Mesothelial cell of epicardium (in vitro differentiated cells): Measurements from ENCODE around the gene DCDC1. TPM values are rescaled to one million over a fixed set of nuclear protein-coding genes. Genes with fewer than 3 reads are reported as not detected.

ENCODE experiments used
- DNase-seq, 2 experiments: peaks; one replicate each; pipeline ENCODE4 v3.0.0; 2021; ENCODE audit warnings: low spot score in 2 of 2; ENCODE audit not compliant: unreplicated experiment in 2 of 2
- H3K27ac Mint-ChIP-seq: 2 replicates; pipeline ENCODE4 v1.8.0; 2021; ENCODE audit warnings: mixed read lengths
- H3K27me3 Mint-ChIP-seq: 2 replicates; pipeline ENCODE4 v1.8.0; 2021; ENCODE audit warnings: low read depth, mixed read lengths
- H3K36me3 Mint-ChIP-seq: 2 replicates; pipeline ENCODE4 v1.8.0; 2021; ENCODE audit warnings: mixed read lengths
- H3K4me1 Mint-ChIP-seq: 2 replicates; pipeline ENCODE4 v1.8.0; 2021; ENCODE audit warnings: mixed read lengths
- H3K4me3 Mint-ChIP-seq: 2 replicates; pipeline ENCODE4 v1.8.0; 2021; ENCODE audit warnings: mild to moderate bottlenecking, moderate library complexity, mixed read lengths
- H3K9me3 Mint-ChIP-seq: 2 replicates; pipeline ENCODE4 v1.8.0; 2021; ENCODE audit warnings: mixed read lengths
- CTCF ChIP-seq: fragments of 200-600 bp; sonication (generic); IDR thresholded peaks from one replicate; pipeline ENCODE4 v1.5.0; 2021; ENCODE audit warnings: antibody characterized with exemption; ENCODE audit not compliant: unreplicated experiment
- total RNA-seq: library from RNA; stranded (reverse); gene quantifications from 3 replicates; pipeline ENCODE4 v1.2.1, GENCODE V29; 2021

DCDC1 gene
- total RNA-seq, 1 donor from 2014 or later, result 1.2 TPM

- Mint-ChIP-seq H3K36me3 (no peaks in the 10 kb centered on the region), H3K4me1 (peaks cover 15% of the 10 kb centered on the region), H3K27ac (no peak overlapping the region), H3K4me3 (no peak overlapping the region), H3K9me3 (no peaks in the 10 kb centered on the region), H3K27me3 (peaks cover 4% of the 10 kb centered on the region)
- no peak for TF ChIP-seq CTCF
- DNase-seq, result no peak
These were observed 230.1 kb downstream of the DCDC1 start for GRCh38 chr11:31139479-31139878.

- no peaks in the 10 kb centered on the region for H3K4me1 Mint-ChIP-seq
- no peak overlapping the region for H3K4me3 Mint-ChIP-seq
- no peaks in the 10 kb centered on the region for H3K36me3 Mint-ChIP-seq
- H3K9me3 Mint-ChIP-seq, result no peaks in the 10 kb centered on the region
- no peak overlapping the region for H3K27ac Mint-ChIP-seq
- H3K27me3 Mint-ChIP-seq, result peaks cover 2% of the 10 kb centered on the region
- TF ChIP-seq CTCF, result no peak
- no peak for DNase-seq
These were observed 236.8 kb downstream of the DCDC1 start for GRCh38 chr11:31132531-31133421.

GRCh38 chr11:31131760-31132159 is 237.8 kb downstream of the DCDC1 start:
- Mint-ChIP-seq H3K4me1 (no peaks in the 10 kb centered on the region), H3K4me3 (no peak overlapping the region), H3K27ac (no peak overlapping the region), H3K9me3 (no peaks in the 10 kb centered on the region), H3K36me3 (no peaks in the 10 kb centered on the region), H3K27me3 (no peaks in the 10 kb centered on the region)
- no peak for TF ChIP-seq CTCF
- no peak for DNase-seq

- Mint-ChIP-seq H3K36me3 (no peaks in the 10 kb centered on the region), H3K27ac (no peak overlapping the region), H3K4me3 (no peak overlapping the region), H3K4me1 (no peaks in the 10 kb centered on the region), H3K27me3 (no peaks in the 10 kb centered on the region), H3K9me3 (peaks cover 11% of the 10 kb centered on the region)
- TF ChIP-seq CTCF, result no peak
- no peak for DNase-seq
These were observed 242.2 kb downstream of the DCDC1 start for GRCh38 chr11:31127290-31127689.

GRCh38 chr11:31120428-31120827 is 249.1 kb downstream of the DCDC1 start:
- peaks cover 10% of the 10 kb centered on the region for H3K27me3 Mint-ChIP-seq
- H3K4me3 Mint-ChIP-seq, result no peak overlapping the region
- peaks cover 11% of the 10 kb centered on the region for H3K9me3 Mint-ChIP-seq
- H3K27ac Mint-ChIP-seq, result no peak overlapping the region
- TF ChIP-seq CTCF, result no peak
- H3K4me1 Mint-ChIP-seq, result no peaks in the 10 kb centered on the region
- DNase-seq, result no peak
- no peaks in the 10 kb centered on the region for H3K36me3 Mint-ChIP-seq
